HG02798 (cell line): ENCODE data around the gene AKAP1.

Experiments used
- ATAC-seq: cut with Tn5 transposase; IDR thresholded peaks from one replicate; pipeline ENCODE4 v1.9.1; 2021; ENCODE audit warnings: mild to moderate bottlenecking; ENCODE audit not compliant: unreplicated experiment, poor library complexity

The AKAP1 gene

DNA sequence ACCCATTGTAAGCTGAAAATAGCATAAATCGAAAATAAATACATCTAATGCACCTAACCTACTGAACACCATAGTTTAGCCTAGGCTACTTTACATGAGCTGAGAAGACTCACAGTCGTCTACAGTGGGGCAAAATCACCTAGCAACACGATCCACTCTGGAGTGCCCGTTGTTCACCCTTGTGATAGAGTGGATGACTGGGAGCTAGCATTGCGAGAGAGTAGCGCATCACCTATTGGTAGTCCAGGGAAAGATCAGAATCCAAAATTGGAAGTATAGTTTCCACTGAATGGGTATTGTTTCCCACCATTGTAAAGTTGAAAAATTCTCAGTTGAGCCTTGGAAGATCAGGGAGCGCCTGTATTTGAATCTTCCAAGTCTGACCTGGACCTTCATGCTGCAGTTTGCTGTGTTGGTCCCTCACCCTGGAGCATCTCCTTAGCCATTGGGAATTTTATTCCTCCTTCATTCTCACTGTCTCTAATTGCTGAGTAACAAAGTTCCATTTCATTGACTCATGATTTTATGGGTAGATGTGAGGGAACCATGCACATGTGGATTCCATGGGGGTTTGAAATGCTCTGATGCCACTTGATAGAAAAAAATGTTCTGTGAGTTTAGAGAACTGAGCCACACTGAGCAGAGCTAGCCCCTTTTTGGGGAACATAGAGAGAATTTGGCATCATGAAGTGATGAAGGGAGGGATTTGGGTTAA lies 19.6 kb downstream of the AKAP1 start:
- no peak for ATAC-seq

DNA sequence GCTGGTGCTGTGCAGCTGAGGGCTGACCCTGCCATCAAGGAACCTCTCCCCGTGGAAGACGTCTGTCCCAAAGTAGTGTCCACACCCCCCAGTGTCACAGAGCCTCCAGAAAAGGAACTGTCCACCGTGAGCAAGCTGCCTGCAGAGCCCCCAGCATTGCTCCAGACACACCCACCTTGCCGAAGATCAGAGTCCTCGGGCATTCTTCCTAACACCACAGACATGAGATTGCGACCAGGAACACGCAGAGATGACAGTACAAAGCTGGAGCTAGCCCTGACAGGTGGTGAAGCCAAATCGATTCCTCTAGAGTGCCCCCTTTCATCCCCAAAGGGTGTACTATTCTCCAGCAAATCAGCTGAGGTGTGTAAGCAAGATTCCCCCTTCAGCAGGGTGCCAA lies 20.5 kb downstream of the AKAP1 start:
- ATAC-seq, result no peak

DNA sequence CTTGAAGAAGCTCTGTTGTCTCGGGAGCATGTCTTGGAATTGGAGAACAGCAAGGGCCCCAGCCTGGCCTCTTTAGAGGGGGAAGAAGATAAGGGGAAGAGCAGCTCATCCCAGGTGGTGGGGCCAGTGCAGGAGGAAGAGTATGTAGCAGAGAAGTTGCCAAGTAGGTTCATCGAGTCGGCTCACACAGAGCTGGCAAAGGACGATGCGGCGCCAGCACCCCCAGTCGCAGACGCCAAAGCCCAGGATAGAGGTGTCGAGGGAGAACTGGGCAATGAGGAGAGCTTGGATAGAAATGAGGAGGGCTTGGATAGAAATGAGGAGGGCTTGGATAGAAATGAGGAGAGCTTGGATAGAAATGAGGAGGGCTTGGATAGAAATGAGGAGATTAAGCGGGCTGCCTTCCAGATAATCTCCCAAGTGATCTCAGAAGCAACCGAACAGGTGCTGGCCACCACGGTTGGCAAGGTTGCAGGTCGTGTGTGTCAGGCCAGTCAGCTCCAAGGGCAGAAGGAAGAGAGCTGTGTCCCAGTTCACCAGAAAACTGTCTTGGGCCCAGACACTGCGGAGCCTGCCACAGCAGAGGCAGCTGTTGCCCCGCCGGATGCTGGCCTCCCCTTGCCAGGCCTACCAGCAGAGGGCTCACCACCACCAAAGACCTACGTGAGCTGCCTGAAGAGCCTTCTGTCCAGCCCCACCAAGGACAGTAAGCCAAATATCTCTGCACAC lies 21.2 kb downstream of the AKAP1 start:
- no peak for ATAC-seq

DNA sequence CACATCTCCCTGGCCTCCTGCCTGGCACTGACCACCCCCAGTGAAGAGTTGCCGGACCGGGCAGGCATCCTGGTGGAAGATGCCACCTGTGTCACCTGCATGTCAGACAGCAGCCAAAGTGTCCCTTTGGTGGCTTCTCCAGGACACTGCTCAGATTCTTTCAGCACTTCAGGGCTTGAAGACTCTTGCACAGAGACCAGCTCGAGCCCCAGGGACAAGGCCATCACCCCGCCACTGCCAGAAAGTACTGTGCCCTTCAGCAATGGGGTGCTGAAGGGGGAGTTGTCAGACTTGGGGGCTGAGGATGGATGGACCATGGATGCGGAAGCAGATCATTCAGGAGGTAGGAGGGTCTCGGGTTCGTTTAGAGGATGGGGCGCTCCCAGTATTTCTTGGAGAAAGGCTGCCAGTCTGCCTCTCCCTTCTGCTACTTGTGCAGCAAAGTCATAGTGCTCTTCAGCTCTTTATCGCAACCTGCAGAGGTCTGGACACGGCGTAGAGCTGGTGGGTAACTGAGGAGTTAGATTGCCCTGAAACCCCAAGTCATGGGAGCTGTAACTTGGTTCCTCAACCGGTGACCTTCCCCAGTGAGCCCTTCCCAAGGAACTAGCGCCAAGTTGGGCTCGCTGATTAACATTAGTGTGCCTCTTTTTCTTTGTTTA lies 21.9 kb downstream of the AKAP1 start:
- ATAC-seq, result no peak

DNA sequence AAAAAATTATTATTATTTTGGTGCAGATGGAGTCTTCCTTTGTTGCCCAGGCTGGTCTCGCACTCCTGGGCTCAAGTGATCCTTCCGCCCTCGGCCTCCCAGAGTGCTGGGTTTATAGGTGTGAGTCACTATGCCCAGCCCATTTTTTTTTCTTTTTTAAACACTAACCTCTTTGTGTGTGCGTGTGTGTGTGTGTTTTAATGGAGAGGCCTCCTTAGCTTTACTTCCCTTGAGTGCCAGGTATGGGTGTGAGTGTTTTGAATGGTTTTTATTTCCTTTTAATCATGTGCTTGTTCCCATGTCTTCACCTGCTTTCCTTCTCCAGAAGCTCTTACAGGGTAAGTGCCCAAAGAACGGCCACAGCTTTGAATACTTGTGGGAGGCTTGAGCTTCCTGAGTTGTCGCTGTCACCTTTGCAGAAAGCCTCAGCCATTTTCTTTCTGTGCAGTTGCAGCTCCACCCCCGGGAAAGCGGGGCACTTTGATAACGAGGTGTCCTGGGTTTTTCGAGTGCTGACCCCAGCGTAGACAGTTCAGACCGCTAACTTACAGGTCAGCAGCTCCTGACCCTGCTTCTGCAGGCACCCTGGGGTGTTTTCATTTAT lies 22.6 kb downstream of the AKAP1 start:
- ATAC-seq, result no peak

DNA sequence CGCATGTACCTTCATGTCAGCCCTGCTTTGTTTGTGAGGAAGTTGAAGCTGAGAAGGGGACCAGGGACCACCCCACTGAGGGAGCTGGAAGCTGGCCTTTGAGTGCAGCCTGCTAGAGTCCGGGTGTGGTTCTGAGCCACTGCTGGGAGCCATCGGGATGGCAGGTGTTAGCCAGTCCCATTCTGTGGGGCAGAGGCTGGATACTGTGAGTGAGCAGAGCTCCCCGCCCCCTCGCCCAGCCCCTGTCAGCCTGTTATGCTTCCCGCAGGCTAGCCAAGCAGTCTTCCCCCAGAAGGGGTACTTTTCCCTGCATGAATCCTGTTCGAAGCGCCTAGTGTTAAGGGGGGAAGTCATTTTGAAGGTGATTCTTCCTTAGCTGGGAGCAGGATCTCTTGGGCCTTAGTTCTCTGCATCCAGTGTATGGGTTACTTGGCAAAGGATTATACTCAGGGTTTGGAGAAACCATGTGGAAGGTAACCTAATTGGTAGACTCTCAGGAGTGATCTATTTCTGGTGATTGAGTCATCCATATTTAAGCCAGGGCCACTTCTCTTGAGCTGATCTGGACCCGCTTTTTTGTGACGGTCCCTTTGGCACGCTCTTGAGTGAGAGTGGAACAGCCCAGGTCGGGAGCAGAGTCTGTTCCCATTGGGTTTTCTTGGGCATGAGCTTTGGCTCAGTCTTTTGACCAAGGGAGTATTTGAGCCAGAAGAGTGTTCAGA lies 23.8 kb downstream of the AKAP1 start:
- ATAC-seq, result no peak

DNA sequence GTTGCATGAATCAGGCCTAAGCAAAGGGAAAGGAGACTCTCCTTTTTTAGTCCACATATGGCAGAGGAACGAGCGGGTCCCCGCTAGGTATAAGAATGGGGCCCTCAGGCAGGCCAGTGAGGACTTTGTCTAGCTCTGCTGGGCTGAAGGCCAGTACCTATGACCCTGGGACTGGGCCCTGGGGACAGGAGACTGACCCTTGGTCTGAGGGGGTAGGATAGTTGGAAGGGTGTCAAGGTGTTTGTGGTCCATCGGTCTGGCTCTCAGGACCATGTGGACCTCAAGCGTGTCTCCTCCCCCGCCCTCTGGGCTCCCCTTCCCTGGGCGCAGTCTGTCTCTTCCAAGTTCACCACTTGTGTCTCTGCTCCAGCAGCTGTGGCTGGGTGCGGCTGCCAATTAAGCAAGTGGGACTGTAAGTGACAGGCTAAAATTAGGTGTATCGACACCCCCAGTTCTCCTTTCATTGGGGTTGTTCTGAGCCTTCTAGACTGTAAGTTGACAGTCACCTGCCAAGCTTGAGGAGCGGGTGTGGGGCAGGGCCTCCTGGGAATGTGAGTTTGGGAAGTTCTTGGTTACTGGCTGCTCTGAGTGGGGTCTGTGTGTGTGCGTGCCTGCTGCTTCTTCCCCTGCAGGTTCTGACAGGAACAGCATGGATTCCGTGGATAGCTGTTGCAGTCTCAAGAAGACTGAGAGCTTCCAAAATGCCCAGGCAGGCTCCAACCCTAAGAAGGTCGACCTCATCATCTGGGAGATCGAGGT lies 24.5 kb downstream of the AKAP1 start:
- no peak for ATAC-seq

DNA sequence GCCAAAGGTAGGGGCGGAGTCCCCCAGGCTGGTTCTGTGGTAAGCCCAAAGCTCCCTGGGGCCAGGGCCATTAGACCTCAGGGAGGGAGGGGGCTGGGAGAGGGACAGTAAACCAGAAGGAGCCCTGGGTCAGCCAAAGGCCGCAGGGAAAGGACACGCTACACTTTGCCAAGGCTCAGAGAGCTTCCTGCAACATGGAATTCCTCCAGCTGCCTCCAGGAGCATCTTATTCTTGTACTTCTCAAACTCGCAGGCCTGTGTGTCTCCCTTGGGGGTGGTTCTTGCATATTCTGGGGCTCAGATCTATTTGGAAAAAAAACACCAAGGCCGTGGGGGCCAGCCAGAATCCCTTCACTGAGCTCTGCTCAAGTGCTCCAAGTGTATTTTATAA lies 25.1 kb downstream of the AKAP1 start:
- no peak for ATAC-seq

DNA sequence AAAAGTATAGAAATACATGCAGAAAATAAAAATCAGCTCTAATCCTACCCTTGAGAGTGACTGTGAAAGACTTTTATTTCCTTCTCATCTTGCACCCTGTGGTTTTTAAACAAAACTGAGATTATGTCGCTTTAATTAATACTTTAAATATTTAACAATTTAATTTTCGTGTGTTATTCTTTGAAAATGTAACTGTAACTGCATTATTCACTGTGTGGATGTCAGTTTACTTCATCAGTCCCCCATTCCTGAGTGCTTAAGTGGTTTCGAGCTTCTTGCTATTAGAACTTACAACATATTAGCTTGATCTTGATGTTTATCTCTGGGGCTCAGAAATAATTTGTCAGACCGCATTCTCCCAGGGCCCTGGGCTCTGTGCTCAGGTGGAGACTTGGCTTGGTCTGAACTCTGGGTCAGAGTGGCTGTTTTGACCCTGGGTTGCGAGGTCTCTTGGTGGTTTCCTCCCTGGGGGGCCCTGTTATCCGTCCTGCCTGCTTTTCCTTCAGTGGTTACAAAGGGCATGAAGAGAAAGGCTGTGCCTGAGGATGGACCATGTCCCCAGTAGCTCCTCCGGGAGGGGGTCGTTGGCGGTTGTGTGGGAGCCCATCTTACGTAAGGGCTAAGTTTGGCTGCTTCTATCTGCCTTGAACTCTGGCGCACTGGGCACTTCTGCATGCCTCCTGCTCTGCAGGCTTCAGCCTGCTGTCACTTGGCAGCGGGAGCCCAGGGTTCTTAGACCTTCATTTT lies 25.7 kb downstream of the AKAP1 start:
- no peak for ATAC-seq

DNA sequence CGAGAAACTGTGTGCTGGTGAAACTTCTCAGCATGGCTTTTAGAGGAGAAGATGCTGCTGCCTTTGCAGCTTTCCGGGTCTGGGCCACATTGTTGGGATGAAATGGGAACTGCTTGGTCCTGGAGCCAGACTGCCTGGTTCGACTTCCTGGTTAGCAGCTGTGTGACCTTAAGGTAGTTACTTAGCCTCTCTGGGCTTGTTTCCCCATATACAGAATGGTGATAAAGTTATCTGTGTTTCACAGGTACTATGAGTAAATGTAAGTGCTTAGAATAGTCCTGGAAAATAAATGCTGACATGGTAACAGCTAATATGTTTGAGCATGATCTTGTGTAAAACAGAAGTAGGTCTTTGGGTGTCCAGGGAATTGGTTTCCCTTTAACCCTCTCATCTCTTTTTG lies 26.3 kb downstream of the AKAP1 start:
- ATAC-seq, result no peak

DNA sequence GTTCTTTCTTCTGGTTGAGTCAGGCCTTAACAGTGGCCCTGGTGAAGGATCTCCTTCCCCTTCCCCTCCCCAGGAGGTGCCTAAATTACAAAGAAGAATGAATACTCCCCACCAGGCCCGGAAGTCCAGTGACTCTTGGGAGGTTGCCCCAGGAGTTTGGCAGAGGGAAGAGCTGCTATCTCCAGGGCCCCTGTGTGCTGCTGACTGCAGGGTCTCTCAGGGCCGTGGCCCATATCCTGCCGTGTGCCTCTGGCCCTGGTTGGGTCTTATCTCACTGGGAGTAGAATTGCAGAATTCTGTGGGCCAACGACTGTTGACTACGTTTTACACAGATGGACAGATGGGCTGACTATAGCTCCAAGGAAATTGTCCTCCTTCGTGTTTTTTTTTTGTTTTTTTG lies 28.0 kb downstream of the AKAP1 start:
- ATAC-seq, result no peak

DNA sequence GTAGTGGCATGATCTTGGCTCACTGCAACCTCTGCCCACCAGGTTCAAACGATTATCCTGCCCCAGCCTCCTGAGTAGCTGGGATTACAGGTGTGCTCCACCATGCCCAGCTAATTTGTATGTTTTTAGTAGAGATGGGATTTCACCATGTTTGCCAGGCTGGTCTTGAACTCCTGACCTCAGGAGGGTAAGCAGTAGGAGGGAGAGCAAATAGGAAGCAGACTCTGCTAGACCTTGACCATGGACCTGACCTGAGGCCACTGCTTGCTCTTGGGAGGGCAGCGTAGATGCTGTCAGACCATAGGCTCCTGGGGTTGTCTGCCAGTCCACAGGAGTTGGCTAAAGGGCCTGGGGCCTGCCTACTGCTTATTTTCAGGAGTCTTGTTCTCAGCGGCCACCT lies 28.6 kb downstream of the AKAP1 start:
- ATAC-seq, result no peak

DNA sequence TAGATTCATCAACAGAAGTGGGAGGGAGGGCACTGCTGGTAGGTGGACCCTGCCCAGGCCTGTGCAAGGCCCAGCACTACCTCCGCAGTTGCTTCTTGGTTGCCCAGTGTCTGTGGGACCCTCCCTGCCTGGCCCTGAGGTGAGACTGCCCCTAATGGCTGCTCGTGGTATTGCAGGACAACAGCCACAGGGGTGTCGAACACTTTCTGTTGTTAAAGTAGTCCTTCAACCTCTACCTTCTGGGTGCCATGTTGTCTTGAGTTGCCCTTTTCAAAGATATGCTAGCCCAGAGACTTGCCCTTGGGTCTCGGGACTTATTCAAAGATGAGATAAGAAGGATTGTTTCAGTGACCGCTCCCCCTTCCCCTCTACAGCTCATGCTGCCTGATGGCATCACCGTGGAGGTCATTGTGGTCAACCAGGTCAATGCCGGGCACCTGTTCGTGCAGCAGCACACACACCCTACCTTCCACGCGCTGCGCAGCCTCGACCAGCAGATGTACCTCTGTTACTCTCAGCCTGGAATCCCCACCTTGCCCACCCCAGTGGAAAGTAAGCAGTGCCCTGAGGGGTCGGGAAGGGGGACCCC lies 29.1 kb downstream of the AKAP1 start:
- no peak for ATAC-seq

DNA sequence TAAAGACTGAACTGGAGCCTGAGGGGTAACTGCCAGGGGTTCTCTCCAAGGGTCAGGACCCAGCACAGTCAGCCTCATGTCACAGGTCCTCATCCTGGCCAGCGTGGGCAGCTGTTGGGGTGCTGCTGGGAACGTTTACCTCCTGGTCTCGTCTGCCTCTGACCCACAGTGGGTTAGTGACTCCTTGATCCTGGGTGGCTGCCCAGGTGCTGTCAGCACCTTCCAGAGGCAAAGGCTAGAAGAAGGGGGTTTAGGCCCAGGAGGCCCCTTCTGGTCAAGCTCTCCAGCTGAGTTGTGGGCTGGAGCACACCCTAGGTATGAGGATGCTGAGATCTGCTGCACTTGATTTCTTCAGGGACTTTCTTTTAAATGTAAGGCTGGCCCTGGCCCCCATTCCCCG lies 30.3 kb downstream of the AKAP1 start:
- ATAC-seq, result no peak

DNA sequence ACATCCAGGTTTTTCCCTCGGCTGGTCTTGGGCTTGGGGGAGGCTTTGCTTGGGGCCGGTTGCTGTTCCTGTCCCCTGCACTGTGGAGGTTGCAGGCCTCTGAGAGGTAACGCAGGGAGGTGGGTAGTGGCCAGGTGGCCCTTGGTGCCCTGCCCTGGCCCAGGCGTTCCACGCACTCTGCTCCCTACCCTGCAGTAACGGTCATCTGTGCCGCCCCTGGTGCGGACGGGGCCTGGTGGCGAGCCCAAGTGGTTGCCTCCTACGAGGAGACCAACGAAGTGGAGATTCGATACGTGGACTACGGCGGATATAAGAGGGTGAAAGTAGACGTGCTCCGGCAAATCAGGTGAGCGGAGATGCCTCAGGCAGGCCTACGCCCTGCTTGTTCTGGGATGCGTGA lies 30.9 kb downstream of the AKAP1 start:
- ATAC-seq, result no peak

DNA sequence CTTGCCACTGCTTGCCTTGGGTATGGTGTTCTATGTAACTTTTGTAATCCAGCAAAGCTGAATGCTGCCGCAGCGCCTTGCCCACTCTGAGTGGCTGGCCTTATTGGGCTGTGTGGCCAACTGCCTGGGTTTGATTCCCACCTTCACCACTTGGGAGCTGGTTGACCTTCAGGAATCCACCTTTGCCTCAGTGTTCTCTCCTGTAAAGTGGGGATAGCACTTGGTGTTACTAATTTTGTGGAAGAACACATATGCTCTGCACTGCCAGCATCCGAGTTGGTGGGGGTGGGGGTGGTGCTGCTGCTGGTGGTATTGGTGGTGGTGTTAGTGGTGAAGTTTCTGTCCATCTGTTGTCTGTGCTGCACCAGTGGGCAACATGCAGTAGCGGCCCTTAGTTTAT lies 32.8 kb downstream of the AKAP1 start:
- no peak for ATAC-seq

DNA sequence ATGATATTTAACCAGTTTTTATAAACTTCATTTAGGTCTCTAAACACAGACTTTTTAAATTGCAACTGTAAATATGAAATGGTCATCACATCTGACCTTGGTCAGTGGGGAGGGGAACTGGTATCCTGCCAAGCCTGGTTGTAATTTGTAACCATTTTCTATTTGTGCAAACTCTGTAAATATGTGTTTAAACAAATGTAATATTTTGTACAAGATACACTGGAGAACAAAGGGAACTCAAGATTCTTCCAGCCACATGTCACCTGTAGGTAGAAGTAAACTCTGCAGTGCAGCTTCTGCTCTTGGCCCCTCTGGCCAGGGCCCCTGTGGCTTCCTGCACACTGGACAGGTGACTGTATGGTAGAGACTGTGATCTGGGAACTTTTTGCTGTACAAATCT lies 35.8 kb downstream of the AKAP1 start:
- ATAC-seq, result no peak

DNA sequence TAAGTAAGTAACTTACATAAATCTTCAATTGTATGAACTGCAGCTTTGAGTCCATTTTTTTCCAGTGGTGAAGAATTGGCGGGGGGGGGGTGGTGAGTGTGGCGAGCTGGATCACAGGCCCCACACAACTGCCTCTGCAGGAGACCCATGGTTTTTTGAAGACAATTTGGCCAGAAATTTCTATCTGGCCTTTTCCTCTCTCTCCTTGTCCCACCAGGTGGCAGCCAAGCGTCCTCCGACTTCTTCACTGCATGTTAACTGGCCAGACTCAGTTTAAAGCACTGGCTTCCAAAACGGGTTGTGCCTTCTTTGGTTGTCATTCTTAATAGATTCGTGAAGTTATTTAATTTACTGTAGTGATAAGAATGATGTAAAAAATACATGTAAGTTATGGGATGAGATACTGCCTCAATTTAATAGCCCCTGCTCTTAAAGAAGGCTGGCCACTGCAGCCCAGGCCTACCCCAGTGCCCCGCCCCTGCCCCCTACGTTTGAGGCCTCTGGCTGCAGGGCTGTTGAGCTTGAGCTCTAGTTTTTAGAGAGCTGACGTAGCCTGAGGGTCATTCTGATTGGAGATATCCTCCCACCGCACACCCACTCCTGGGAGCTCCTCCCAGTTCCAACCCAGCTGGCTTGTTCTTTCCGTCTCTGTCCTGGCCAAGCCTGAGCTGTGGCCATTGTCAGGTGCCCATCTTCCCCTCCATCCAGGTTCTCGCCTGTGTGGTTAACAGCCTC lies 36.4 kb downstream of the AKAP1 start:
- ATAC-seq, result no peak
